8988T (cell line): ENCODE measurements around the gene FAM180B.

ENCODE experiments used
- DNase-seq: peaks from one replicate; pipeline ENCODE4 v3.0.0; 2011

FAM180B gene

DNA sequence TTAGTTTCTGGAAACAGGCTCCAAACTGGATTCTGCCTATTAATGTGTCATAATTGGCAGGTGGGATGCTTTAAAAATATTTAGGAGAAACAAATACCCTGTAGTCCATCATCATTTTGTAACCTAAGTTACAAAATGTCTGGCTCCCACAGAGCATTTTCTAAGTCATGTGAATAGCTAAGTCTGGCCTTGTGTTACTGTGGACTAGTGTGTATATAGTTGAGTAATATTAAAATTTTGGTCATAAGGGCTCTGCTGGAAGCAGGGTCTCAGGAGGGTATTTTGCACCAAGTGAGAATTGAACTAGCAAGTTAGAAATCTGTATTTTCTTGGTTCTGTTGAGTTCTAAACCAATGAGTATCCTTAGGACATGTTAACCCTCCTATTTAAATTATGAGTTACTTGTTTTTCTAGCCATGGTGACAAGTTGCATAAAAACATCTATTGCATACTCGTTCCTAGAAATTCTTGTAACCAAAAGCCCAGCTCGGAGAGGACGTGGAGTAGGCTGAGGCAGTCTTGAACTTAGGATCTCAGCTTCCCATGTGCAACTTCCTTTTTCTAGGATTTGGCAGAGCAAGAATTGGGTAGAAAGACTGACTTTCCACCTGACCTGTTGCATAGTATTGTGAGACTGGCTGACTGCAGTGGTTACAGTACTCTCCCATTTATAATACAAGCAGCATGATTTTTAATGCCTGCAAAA, 15.7 kb upstream of the FAM180B start:
- no peak for DNase-seq

DNA sequence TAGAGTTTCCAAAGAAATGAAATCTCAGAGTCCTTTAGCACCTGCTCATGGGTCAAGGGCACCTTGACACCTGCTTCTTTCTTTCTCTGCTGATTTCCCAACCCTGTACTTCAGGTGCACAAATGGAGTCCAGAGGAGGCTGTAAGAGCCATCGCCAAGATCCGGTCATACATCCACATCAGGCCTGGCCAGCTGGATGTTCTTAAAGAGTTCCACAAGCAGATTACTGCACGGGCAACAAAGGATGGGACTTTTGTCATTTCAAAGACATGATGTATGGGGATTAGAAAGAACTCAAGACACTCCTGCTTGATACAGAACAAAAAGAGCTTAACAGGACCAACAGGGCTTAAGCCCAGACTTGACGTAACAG, 15.1 kb upstream of the FAM180B start:
- DNase-seq = no peak

DNA sequence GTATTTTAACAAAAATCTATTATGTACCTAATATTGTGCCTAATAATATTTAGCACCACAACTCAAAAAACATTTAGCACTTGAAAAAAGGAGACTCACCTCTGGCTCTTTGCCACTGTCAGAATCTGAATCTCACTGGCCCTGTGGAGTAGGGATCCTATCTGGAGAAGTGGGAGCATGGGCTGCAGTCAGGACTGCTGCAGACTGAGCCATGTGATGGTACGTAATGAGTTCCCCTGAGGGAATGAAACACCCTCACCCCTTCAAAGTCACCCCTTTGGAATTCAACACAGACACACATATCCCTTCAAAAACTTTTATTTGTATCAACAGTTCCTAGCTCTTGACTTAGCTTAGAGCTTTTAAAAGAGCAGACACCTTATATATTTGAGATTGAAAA, 14.6 kb upstream of the FAM180B start:
- no peak for DNase-seq

DNA sequence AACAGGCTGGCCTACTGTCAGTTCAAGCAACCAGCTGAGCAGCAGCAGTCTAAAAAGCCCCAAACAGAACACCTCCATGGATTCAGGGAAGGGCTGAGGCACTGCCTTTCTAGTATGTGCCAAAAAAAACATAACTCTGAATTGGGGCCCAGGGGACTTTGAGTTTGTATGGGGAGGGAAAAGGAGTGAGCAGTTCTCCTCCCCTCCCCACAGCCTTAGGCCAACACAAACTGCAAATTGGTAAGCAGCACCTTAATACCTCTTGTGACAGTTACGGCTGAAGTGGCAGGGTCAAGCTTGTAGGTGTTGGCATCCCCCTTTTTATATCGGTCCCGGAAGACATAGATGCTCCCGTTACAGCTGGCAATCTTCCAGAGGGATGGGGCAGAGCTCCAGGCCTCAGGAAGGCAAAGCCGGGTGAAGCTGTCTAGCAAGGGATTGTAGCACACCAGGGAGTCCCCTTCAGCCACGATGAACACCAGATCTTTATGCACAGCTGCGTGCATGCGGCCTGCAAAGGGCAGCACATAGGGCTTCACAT, 13.7 kb upstream of the FAM180B start:
- DNase-seq = no peak

DNA sequence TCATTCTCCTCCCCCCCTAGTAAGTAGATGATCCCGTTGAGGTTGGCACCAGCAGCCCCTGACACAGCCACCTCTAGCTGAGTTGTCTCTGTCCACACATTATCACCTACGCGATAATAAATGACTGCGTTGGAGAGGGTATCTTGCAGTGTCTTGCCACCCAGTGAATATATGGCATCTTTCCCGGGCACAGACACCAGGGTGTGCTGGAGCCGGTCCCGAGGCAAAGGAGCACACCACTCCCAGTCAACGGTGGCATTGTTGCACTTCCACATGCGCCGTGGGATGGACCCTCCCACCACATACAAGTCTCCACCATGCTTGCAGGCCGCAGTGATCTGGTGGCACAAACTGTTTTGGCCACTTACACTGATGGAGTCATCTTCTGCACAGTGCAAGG, 13.2 kb upstream of the FAM180B start:
- no peak for DNase-seq

DNA sequence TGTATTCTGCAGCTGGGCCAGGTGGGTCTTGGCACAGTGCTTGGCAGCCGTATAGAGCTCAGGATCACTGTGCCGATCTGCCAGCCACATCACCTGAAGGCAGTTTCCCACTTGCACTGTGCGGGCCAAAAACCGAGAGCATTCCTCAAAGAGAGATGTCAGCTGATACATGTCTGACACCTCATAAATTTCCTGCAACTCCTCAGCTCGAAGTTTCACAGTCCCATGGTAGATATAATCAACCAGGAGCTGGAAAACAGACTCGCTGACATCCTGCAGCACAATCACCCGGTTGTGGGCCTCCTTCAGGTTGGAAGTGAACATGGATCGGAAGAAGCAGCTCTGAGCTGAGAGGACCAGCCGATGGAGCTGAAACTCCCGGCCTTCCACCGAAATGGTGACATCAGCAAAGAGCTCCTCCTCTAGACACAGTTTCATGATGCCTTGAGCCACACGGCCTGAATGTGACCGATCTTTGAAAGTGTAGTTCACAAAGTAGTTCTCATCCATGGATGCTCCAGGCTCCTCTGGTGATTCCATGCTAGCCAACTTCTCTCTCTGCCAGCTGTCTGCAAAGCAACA, 8.9 kb upstream of the FAM180B start:
- DNase-seq = no peak

DNA sequence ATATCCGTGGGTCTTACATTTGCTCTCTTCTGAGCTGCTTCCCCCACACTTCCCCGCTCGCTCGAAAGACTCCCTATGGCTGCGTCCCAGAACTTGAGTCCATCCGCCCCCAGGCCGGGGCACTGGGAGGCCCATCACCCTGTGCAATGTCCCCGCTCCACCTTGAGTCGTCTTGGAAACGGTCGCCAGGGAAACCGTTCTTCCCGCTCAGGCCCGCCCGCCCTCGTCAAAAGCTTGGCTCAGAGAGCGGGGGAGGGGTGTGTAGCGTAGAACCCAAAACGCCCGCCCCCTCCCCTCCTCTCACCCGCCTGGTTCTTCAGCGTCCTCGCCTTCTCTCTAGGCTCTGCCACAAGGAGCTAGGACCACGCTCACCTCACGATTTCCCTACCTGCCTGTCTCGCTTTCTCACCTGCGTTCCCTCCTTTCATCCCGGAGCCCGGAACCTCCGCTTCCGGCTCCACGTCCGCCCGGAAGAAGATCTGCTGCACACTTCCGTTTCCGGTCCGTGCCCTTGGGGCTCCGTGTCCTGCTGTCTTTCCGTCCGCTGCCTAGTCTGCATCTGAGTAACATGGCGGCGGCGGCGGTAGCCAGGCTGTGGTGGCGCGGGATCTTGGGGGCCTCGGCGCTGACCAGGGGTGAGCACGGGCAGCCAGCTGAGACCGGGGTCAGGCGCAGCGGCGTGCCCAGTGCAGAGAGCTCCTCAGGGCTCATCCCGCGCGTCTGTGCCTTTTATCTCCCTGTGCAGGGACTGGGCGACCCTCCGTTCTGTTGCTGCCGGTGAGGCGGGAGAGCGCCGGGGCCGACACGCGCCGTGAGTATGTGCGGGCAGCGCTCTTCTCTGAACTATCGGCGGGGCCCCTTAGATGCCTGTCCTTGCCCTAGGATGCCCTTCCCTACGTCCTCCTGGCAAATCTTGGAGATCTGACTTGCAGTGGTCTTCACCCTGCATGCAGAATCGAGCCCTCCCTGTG, 7.7 kb upstream of the FAM180B start, which contains the start of the genes KBTBD4 and NDUFS3:
Gene KBTBD4, minus strand, starts transcription at position 447 of the 971 bp plus-strand sequence. Its CDS starts 19 bp downstream, at position 428.
Gene NDUFS3, plus strand, starts transcription at position 551 of the 971 bp plus-strand sequence. Its CDS starts 18 bp downstream, at position 569.
- DNase-seq = peak; percentile 85

DNA sequence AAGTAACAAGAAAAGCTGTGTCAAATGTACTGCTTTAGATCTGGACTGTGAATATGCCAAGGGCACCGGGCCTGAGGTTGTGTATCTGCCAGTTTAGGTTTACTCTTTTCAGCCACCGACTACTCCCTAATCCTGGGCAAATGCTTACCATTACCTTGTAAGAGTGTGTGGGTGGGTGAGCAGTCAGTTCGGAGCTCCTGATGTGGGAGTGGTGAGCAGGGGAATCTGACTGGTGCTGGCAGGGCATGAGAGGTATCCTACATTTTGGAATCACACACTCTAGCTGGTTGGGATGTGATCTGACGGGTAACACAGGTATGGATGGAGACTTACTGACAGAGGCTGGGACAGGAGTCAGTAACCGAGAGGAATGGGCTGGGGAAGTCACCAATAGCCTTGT, 2.6 kb upstream of the FAM180B start:
- no peak for DNase-seq

DNA sequence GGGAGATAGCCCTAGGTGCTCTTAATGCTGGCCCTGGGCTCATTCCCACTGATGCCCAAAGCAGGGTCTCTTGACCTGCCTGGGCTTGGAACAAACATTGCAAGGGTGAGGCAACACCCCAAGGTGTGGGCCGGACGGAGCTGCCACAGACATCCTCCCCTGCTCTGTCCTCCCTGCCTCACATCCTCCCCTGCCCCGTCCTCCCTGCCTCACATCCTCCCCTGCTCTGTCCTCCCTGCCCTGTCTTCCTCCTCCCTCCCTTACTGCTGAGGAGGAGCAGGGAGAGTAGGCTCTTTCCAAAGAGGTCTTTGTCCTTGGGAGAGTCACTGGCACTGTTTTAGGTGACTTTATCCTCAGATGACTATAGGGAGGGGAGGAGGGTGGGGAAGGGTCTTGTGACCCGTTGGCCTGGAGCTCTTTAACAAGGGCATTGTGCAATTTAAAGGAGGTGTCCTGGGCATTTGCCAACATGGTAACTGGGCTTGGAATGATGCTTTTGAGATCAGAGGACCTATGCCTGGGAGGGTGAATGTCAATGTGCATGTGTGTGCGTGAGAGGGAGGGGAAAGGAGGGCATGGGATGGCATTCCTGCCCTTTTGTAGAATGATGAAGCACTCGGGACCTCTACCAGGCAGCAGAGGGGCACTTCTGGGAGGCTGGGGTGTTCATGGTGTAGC, 700 bp downstream of the FAM180B start:
- no peak for DNase-seq

DNA sequence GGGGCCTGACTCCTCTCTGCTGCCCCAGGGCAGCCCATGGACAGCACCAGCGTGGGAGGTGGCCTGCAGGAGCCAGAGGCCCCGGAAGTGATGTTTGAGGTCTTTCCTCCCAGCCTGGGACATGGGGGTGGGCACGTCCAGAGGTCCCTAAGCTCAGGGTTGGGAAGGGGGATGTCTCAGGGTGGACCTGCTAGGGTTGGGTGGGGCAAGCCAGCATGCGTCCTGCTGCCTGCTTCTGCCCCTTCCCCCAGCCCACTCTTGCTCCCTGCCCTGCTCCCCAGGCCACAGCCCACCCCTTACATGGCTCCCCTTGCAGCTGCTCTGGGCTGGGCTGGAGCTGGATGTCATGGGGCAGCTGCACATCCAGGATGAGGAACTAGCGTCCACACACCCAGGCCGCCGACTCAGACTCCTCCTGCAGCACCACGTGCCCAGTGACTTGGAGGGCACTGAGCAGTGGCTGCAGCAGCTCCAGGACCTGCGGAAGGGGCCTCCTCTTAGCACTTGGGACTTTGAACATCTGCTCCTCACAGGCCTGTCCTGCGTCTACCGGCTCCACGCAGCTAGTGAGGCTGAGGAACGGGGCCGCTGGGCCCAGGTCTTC, 1.3 kb downstream of the FAM180B start:
- DNase-seq = peak; percentile 62

DNA sequence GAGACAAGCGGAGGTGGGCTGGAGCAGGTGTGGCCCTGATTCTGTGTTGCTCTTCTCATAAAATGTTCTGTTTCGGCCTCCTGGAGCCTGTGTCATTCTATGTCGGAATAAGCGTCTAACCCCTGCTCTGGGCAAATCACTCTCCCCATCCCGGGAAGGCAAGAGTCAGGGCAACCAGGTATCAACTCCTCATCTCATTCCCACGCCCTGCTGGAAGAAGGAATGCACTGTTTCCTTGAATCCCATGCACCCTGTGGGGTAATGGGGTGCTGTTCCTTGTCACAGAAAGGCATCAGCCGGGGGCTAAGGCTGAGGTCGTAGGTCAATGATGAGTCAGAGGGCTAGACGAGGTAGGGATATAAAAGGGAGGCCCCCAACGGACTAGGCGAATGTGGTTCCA, 2.6 kb downstream of the FAM180B start:
- peak; percentile 55 for DNase-seq

DNA sequence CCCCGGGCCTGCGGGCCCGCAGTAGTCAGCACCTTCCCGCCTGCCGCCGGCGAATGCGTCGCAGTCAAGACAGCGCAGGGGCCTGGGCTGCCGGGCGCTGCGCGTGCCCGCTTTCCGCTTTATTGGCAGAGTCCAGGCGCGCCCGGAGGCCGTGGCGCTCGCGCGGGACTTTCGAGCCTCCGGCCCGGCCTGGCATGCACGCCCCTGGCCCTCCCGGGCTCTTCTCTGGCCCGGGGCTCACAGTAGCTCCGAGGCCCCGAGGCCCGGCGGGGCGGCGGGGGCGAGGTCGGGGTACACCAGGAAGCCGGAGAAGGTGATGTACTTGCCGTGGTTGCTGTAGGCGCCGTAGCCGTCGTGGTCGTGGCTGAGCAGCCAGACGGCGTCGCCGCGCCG, 3.1 kb downstream of the FAM180B start:
- no peak for DNase-seq

DNA sequence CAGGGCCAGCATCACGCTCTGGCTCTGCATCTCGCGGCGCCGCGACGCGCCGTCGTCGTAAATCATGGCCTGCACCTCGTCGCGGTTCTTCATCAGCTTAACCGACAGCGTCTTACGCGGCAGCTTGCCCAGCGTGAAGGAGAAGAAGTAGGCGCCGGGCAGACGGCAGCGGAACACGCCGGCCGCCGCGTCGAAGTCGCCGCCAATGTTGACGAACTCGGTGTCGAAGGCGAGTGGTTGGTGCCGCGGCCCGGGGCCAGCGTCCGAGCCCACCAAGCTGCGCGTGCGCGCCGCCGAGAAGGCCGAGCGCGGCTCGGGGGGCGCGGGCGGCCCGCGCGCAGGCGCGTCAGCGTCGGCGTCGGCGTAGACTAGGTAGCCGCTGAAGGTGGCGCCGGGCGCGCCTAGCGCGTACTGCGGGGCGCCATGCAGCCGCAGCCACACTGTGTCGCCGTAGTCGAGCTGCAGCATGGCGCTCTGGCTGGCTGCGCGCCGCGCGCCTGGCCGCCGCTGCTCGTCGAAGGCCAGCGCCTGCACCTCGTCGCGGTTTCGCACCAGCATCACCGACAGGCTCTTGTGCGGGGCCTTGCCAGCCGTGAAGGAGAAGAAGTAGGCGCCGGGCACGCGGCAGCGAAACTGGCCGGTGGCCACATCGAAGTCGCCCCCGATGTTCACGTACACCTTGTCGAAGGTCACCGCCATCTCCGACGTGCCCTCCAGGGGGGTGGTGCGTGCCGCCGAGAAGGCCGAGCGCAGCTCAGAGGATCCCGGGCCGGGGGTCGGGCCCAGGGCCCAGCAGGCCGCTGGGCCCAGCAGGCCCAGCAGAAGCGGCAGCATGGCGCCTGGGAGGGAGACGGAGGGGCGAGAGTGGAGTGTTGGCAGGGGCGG, 3.7 kb downstream of the FAM180B start:
- DNase-seq = no peak

DNA sequence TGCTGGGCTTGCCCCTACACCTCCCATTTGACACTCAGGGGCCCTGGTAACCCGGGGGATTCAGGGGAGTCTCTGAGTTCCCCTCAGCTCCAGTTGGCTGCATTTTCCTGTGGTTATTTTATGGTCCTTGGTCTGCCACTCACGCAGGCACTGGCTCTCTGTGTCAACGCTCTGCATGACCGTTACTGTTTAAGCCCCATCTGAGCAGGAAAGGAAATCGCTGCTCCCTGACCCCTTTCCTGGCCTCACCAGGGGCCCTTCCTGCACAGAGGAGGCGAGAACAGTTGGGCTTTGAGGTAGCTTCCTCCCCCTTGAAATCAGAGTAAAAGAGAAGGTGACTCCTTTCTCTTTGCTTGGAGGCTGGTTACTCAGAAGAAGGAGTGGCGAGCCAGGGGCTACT, 5.3 kb downstream of the FAM180B start:
- DNase-seq = no peak

DNA sequence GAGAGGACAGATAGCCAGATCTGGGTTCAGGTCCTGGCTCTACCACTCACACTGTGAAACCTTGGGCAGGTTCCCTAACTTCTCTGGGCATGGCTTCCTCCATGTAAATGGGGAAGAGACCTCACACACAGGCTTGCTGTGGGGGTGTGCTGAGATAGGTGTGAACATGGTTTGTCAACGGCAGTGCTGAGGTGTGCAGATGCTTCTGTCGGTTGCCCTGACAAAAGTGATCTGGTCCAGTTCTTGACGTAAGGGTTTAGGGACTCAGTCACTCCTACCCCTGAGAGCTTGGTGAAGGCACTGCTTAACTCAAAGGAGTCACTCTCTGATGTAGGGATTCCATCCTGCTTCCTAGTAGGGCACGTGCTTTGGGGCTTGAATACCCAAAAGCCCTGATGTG, 5.8 kb downstream of the FAM180B start:
- DNase-seq = no peak

DNA sequence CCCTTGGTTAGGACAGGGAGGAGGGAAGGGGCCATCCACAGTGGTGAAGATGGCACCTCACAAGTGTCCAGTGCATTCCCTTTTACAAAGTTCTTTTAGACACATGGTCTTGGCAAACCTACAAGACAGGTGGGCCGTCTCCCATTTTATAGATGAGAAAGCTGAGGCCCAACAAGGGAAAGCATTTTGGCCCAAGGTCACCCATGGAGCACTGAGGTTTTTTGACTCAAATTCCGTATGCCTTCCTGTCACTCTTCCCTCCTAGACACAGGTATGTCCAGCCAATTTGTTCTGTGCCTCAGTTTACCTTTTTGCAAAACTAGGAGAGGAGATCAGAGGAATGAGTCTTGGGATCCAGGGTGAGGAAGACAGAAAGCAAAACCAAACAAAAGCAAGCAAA, 6.5 kb downstream of the FAM180B start:
- DNase-seq = no peak

DNA sequence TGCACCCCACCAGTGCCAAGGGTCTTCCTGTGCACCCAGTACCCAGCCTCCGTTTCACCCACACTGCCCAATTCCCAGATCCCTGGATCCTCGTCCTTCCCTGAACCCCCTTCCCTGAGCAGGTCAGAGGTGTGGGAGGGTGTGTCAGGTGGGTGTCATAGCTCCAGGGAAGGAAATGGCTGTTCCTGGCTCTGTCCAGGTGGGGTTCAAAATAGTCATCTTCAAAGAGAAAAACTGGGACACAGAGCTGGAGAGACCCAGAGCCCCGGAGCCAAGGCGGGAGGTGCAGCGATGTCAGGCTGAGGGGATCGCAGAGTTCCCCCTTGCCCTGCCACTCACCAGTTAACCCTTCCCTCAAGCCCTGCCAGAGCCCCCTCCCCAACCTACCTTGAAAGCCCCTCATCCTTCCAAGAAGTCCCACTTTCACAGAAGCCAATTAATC, 7.0 kb downstream of the FAM180B start:
- no peak for DNase-seq

DNA sequence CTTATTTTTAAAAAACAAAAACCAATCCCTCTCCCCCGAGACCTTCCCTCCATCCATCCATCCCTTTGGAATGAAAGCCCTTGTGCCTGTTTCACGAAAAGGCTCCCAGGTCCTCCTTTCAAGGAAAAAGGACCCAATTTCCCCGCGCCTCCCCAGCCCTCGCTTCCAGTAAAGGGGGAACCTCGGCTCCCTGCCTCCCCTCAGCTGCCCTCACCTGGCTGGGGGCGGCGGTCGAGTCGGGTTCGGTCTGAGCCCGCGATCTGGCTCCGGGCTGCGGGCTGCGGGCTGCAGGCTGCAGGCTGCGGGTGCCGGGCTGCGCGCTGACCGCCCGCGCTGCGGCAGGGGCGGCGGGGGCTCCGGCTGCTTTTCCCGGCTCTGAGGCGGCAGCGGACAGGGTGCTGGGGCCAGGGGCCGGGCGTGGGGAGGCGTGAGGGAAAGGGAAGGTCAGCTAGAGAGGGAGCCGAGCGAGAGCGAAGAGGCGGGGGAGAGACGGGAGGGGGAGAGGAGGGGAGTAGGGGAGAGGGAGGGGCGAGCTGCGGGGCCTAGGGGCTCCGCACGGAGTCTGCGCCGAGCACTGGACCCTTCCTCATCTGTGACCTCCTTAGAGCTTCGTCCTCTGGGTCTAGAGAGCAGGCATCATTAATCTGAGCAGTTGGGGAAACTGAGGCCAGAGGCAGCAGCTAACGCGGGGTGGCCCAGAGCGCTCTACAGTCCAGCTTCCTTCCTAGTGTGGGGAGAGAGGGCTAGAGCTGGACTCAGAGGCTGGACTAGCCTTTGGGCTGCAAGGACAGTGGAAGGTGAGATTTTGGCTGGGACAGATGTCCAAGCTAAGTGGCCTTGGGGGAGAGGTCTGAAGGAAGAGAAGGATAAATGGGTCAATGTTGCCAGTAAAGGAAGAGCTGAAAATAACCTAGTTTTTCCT, 7.7 kb downstream of the FAM180B start, which contains the start of gene C1QTNF4:
Gene C1QTNF4, minus strand, starts transcription at position 478 of the 922 bp plus-strand sequence. CDS start 3,601 bp downstream, outside the sequence.
- no peak for DNase-seq

DNA sequence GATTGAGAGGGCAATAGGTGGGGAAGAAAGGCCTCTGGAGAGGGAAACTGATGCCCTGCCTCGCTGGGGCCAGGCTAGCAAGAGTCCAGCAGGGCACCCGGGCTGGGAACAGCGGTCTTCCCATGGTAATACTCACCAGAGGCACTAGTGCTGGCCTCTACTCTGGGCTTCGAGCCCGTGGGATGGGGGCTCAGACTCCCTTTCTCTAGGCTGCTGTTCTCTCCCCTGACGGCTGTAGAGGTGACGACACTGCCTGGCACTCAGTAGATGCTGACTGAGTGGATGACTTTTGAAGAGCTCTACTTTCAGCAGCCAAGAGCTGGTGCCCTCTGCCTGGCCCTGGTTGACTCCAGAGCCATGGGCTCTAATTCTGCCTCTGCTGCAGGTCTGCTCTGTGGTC, 8.6 kb downstream of the FAM180B start:
- DNase-seq = no peak

DNA sequence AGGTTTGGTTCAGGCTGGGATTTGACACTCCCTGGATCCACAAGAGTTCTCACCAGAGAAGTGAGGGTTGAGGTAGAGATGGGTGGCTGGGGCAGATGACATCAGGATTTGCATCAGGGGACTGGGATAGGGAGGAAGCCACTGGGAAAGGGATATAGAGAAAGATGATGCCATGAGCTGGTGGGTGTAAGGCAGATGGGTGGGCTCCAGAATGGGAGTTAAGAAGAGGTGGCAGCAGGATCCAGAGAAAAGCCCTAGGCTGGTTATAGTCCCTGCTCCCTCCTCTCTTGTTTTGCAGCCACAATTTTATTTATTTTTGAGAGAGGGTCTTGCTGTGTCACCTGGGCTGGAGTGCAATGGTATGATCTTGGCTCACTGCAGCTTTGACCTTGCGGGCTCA, 9.5 kb downstream of the FAM180B start:
- DNase-seq = no peak
